Ovary (tissue), 9 donors: ENCODE measurements around the gene FNIP1. TPM values are rescaled to one million over a fixed set of nuclear protein-coding genes. Genes with fewer than 3 reads are reported as not detected.

Experiments used
- DNase-seq, 5 donors: peaks; one replicate each; pipeline ENCODE4 v3.0.0-alpha.2; 2019 to 2020
- H3K27ac ChIP-seq, 2 donors: fragments of 200-600 bp; one replicate each; pipeline versions ENCODE4 v1.5.1 to v1.8.0; 2019 to 2022
- H3K27me3 ChIP-seq: fragments of 200-600 bp; one replicate; pipeline ENCODE4 v1.8.0; 2022
- H3K36me3 ChIP-seq: fragments of 200-600 bp; sonication (generic); one replicate; pipeline ENCODE4 v1.5.1; 2019
- H3K4me1 ChIP-seq: one replicate; pipeline ENCODE4 v1.8.1; 2013; ENCODE audit warnings: mild to moderate bottlenecking, moderate library complexity; ENCODE audit not compliant: insufficient read depth
- H3K4me3 ChIP-seq: fragments of 200-600 bp; sonication (generic); one replicate; pipeline ENCODE4 v1.5.1; 2017
- H3K9me3 ChIP-seq, 2 donors: fragments of 200-600 bp in 1 of 2; sonication (generic) in 1 of 2; one replicate each; pipeline versions ENCODE4 v1.5.1 to v1.8.1; 2013 to 2019; ENCODE audit warnings: mild to moderate bottlenecking in 1 of 2, moderate library complexity in 1 of 2
- CTCF ChIP-seq, 3 donors: fragments of 450-650 bp in 2 of 3; fragments of 200-600 bp in 1 of 3; IDR thresholded peaks; one replicate each; pipeline versions ENCODE4 v1.5.1 to v1.8.0; 2016 to 2022; ENCODE audit warnings: antibody characterized with exemption in 3 of 3, mild to moderate bottlenecking in 1 of 3
- EP300 ChIP-seq: sonication (generic); formaldehyde crosslinking; IDR thresholded peaks from one replicate; pipeline ENCODE4 v1.6.1; 2017; ENCODE audit warnings: antibody characterized with exemption
- POLR2A ChIP-seq: fragments of 450-650 bp; IDR thresholded peaks from one replicate; pipeline ENCODE4 v1.6.1; 2017; ENCODE audit warnings: antibody characterized with exemption, mild to moderate bottlenecking, moderate library complexity
- WGBS, 3 donors: extraction: QIAGEN DNeasy Blood & Tissue Kit in 1 of 3; methylation state at CpG; one replicate each; pipeline versions ENCODE4 v1.1.5 to v1.1.7; 2013 to 2017; 5-methylcytosine and 5-hydroxymethylcytosine counted together
- intact Hi-C, 4 donors: fragments of 100-400 bp; cut with DNase I; formaldehyde crosslinking; loops; one replicate each; pipeline versions ENCODE4 v1.11.0 to v1.15.1; 2022 to 2023
- polyA plus RNA-seq, 2 donors: library from polyadenylated mRNA; stranded (reverse); fragments of 200-250 nt in 1 of 2; fragments of 350-450 nt in 1 of 2; fragmentation: Illumina TruSeq in 1 of 2; extraction: RNeasy Lipid Tissue Mini Kit (QIAGEN cat#74804) in 1 of 2; gene quantifications; one replicate each; pipeline ENCODE4 v1.2.3, GENCODE V29; 2013 to 2014
- total RNA-seq, 7 donors: library from RNA; depleted of rRNA in 2 of 7; stranded (reverse); fragments of >200 nt in 2 of 7; fragmentation: NEBNext Ultra II Directional in 3 of 7; extraction: Animal tissue kit (Norgen Biotek cat#: 25700) in 3 of 7; gene quantifications; one replicate each; pipeline versions ENCODE4 v1.1.0 to v1.2.4, GENCODE V29; 2016 to 2023
- donor health status: DM: no; HTN: no; CAD: no; lungs with moderate emphysema.
- donor health status: DM: no; HTN: no; CAD: no.
- donor health status: Bipolar disorder and iron deficiency.
- donor health status: DM: yes; HTN: yes; CAD: no.
- donor health status: DM: no; HTN: no; CAD: no.
- donor health status: DM: yes; HTN: yes; CAD: no.

Gene FNIP1
- total and polyA plus RNA-seq, 9 donors: 7.2 to 52.7 (median 39.4) TPM

DNA sequence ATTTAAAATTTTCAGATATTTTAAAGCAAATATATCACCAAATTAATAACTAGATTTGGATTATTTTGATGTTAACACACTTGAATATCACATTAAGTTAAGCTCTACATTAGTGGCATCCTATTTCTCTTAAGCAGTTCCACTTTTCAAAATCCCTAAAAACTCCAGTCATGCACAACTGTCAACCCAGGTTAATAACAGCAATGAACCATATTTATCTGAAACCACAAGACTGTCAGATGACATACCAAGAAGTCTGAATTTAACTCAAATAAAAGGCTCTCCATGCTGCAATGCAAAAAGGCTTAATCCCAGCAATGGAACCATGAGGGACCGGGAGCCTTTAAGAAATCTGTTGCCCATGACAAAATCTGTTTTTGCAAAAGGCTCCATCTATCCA lies 27.5 kb downstream of the FNIP1 start:
- no peak for DNase-seq
- no peaks in the 10 kb centered on the region for H3K36me3 ChIP-seq
- no peaks in the 10 kb centered on the region for H3K9me3 ChIP-seq
- H3K4me1 ChIP-seq: peaks cover 3% of the 10 kb centered on the region
- H3K27ac ChIP-seq: no peak overlapping the region
- H3K4me3 ChIP-seq: no peak overlapping the region
- TF ChIP-seq POLR2A (no peak), CTCF (IDR thresholded peaks at IDR 0.05) (no peak), EP300 (no peak)
- WGBS, 3 donors: 94 to 97% (median 97%) methylated on average over 1 of the region's 1 CpG
- intact Hi-C loops: no loop called here
- H3K27me3 ChIP-seq: no peaks in the 10 kb centered on the region

GRCh38 chr5:131767891-131768290 lies 28.9 kb downstream of the FNIP1 start:
- H3K36me3 ChIP-seq: no peaks in the 10 kb centered on the region
- no peaks in the 10 kb centered on the region for H3K9me3 ChIP-seq
- H3K27ac ChIP-seq: no peak overlapping the region
- TF ChIP-seq EP300 (no peak), POLR2A (no peak), CTCF (IDR thresholded peaks at IDR 0.05) (no peak)
- H3K4me3 ChIP-seq: no peak overlapping the region
- intact Hi-C loops: no loop called here
- H3K27me3 ChIP-seq: no peaks in the 10 kb centered on the region
- no peak for DNase-seq
- peaks cover 3% of the 10 kb centered on the region for H3K4me1 ChIP-seq

- TF ChIP-seq CTCF (IDR thresholded peaks at IDR 0.05): no peak
- no peak for TF ChIP-seq EP300
- TF ChIP-seq POLR2A: no peak
- 30 to 43% (median 41%) methylated on average over 3 of the region's 3 CpGs for WGBS, 3 donors
- Histone ChIP-seq H3K4me3 (no peak overlapping the region), H3K9me3 (no peaks in the 10 kb centered on the region), H3K36me3 (no peaks in the 10 kb centered on the region), H3K4me1 (peaks cover 2% of the 10 kb centered on the region), H3K27ac (no peak overlapping the region), H3K27me3 (no peaks in the 10 kb centered on the region)
- DNase-seq: peak in 1 of 5 donors; percentile 17
- intact Hi-C loops: no loop called here
These were observed 30.1 kb downstream of the FNIP1 start for GRCh38 chr5:131766689-131767088.

DNA sequence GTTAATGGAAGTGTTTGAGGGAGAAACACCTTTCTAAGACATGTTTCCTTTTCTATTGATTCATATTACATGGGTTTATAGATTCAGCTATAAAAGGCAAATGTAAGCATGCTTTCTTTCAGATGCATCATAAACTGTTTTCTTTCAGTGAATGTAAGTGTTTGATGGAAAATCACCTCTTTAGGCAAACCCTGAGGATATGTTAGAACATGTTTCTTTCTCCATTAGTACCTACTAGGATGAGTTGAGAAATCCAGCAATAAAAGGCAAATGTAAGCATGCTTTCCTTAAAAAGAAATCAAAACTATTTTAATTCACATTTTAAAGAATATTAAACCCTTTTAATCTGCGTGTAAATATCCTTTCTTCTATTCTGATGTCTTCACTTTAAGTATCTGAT lies 31.6 kb downstream of the FNIP1 start:
- Histone ChIP-seq H3K27me3 (no peaks in the 10 kb centered on the region), H3K4me1 (peaks cover 2% of the 10 kb centered on the region), H3K9me3 (no peaks in the 10 kb centered on the region), H3K27ac (no peak overlapping the region), H3K36me3 (no peaks in the 10 kb centered on the region), H3K4me3 (no peak overlapping the region)
- WGBS, 3 donors: 62 to 82% (median 68%) methylated on average over 1 of the region's 1 CpG
- intact Hi-C loops: no loop called here
- DNase-seq: no peak
- TF ChIP-seq POLR2A (no peak), EP300 (no peak), CTCF (IDR thresholded peaks at IDR 0.05) (no peak)

DNA sequence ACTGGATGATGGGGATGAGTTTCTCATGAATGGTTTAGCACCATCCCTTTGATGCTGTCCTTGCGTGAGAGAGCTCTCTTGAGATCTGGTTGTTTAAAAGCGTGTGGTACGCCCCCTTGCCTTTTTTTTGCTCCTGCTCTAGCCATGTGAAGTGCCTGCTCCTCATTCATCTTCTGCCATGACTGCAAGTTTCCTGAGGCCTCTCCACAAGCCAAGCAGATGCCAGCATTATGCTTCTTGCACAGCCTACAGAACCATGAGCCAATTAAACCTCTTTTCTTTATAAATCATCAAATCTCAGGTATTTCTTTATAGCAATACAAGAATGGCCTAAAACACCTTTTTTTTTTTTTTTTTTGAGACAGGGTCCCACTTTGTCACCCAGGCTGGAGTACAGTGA lies 32.8 kb downstream of the FNIP1 start:
- TF ChIP-seq POLR2A (no peak), CTCF (IDR thresholded peaks at IDR 0.05) (no peak), EP300 (no peak)
- intact Hi-C loops: no loop called here
- Histone ChIP-seq H3K4me3 (no peak overlapping the region), H3K27me3 (no peaks in the 10 kb centered on the region), H3K27ac (no peak overlapping the region), H3K4me1 (peaks cover 2% of the 10 kb centered on the region), H3K36me3 (no peaks in the 10 kb centered on the region), H3K9me3 (no peaks in the 10 kb centered on the region)
- WGBS, 3 donors: 94 to 100% (median 98%) methylated on average over 3 of the region's 3 CpGs
- no peak for DNase-seq
